K562 (cell line): Measurements from ENCODE around the gene NPR3.

Experiments used
- BHLHE40 ChIP-seq: IDR thresholded peaks from 2 replicates; pipeline ENCODE4 v1.6.1; 2011; ENCODE audit warnings: low read length, improper control_type of control experiment
- E2F1 ChIP-seq: sonication (generic); formaldehyde crosslinking; IDR thresholded peaks from 2 replicates; pipeline ENCODE4 v1.8.1; 2023; ENCODE audit warnings: mild to moderate bottlenecking, missing genetic modification reagents, moderate library complexity
- EZH2 ChIP-seq: IDR thresholded peaks from 2 replicates; pipeline ENCODE4 v1.6.1; 2012; ENCODE audit warnings: low read depth, mild to moderate bottlenecking, inconsistent platforms, low read length, borderline replicate concordance
- FIP1L1 ChIP-seq: fragments of 200-400 bp; formaldehyde crosslinking; IDR thresholded peaks from 2 replicates; pipeline ENCODE4 v1.6.1; 2018; ENCODE audit warnings: mild to moderate bottlenecking, low read depth, low read length; ENCODE audit not compliant: poor library complexity, severe bottlenecking
- KLF1 ChIP-seq: fragments of 450-650 bp; IDR thresholded peaks from 2 replicates; pipeline ENCODE4 v1.6.1; 2016; ENCODE audit warnings: missing genetic modification characterization, missing compliant biosample characterization
- MAZ ChIP-seq, 2 experiments: fragments of 450-650 bp in 1 of 2; sonication (generic) in 1 of 2; formaldehyde crosslinking; IDR thresholded peaks in 1 of 2; conservative IDR thresholded peaks in 1 of 2; 2 replicates each; pipeline versions ENCODE4 v1.4.0 to v1.5.0; 2020; ENCODE audit warnings: mild to moderate bottlenecking in 1 of 2, missing genetic modification reagents in 1 of 2
- MXI1 ChIP-seq: IDR thresholded peaks from 2 replicates; pipeline ENCODE4 v1.6.1; 2011; ENCODE audit warnings: low read depth, mild to moderate bottlenecking, improper control_type of control experiment, low read length
- POLR2A ChIP-seq: fragments of 450-650 bp; conservative IDR thresholded peaks from 2 replicates; pipeline ENCODE4 v1.6.1; 2016
- RAD21 ChIP-seq, 2 experiments: fragments of 250-450 bp in 1 of 2; fragments of 450-650 bp in 1 of 2; sonication (Bioruptor Pico) in 1 of 2; formaldehyde crosslinking in 1 of 2; IDR thresholded peaks in 1 of 2; conservative IDR thresholded peaks in 1 of 2; 2 replicates each; pipeline versions ENCODE4 v1.4.0 to v1.8.0; 2020 to 2022; ENCODE audit warnings: mild to moderate bottlenecking in 2 of 2, moderate library complexity in 1 of 2
- RBFOX2 ChIP-seq: fragments of 200-400 bp; formaldehyde crosslinking; IDR thresholded peaks from 2 replicates; pipeline ENCODE4 v1.6.1; 2017; ENCODE audit warnings: low read depth, mild to moderate bottlenecking, low read length, moderate library complexity
- SETDB1 ChIP-seq: IDR thresholded peaks from one replicate; pipeline ENCODE4 v1.6.1; 2012; ENCODE audit warnings: low read length, control low read depth, inconsistent platforms
- SMC3 ChIP-seq: conservative IDR thresholded peaks from 2 replicates; pipeline ENCODE4 v1.6.1; 2011; ENCODE audit warnings: low read depth, low read length, improper control_type of control experiment; ENCODE audit not compliant: insufficient read depth

- TF ChIP-seq MAZ (CRISPR knock-in tag; conservative IDR thresholded peaks at IDR 0.05 in 1 of 2, IDR thresholded peaks at IDR 0.05 in 1 of 2) (no peak), BHLHE40 (no peak), FIP1L1 (no peak), SMC3 (no peak), EZH2 (no peak), RAD21 (CRISPR knock-in tag; conservative IDR thresholded peaks at IDR 0.05 in 1 of 2, IDR thresholded peaks at IDR 0.05 in 1 of 2) (no peak), MXI1 (no peak), KLF1 (tag) (no peak), POLR2A (no peak), E2F1 (CRISPR knock-in tag) (no peak), SETDB1 (no peak), RBFOX2 (no peak)
Observed at GRCh38 chr5:32753051-32753450, 41.9 kb downstream of the NPR3 start.
